ENCODE measurements around the gene SLC25A43.
A peak's percentile ranks its signal among the peaks of the same experiment; 100 is the strongest.
"Not testable (repeated sequence)": the region's sequence is repeated elsewhere in the genome, so short reads cannot be mapped to it uniquely, and the experiment has no call there.

Gene SLC25A43

DNA sequence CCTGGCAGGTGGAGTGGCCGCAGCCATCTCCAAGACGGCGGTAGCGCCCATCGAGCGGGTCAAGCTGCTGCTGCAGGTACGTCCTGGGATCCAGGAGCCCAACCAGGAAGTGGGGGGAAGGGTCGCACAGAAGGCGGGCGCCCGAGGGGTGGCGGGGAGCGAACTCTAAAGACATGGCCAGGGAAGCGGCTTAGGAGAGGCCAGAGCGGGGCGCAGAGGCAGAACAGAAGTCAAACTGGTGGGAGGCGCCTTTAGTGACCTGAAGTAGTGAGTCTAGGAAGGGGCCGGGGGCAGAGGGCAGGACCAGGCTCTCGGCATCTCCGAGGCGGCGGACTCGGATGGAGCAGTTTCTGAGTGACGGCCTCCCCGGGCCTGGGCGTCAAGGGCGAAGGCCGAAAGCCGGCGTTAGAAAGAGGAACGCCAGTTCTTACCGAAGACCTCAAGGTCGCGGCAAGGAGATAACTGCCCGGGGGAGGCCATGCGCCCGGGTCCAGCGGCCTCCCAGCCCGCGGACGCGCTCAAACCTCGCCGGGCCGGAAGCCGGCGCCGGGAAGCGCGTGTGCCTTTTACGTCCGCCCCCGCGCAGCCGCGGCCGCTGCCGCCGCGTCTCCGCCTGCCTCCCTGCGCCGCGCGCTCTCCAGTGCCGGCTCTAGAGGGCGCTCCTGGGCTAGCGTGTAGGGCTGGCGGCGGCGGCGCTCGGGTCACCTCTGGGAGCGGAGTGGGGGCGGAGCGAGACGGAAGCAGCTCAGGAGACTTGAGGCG, 69.6 kb downstream of the SLC25A43 start:
- DNase-seq: peak; percentile 77

- DNase-seq: no peak
Observed at GRCh38 chrX:119469313-119469635, 70.1 kb downstream of the SLC25A43 start.

DNA sequence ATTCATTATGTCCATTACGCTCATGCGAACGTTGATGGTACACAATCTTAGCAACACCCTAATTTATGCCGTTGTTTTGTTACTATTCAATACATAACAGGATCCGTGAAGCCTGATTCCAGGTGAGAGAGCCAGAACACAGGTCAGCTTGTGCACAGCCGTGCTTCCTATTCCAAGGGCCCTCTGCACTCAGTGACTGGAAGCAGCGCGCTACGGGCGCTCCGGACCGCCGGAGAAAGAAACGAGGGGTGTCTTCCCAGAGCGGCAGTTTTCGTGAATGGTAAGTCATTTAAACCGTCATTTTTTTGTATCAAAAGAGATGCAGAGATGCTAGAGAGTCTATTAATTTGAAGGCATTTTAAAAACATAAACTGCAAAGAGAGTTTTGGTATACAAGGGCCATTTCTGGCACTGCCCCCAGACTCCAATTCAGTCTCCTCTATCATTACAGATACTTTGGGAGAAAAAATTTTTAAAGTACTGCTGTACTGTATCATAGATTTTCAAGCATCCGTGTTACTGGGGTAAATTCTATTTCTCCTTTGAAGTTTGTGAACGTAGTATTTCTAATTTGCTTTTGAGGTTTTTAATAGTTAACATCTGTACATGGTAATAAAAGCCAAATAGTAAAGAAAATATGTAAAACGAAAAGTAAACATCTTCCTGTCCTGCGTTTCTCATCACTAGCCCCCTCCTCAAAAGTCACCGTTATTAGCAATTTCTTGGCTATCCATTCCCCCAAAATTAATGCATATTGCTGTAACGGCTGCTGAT, 75.7 kb downstream of the SLC25A43 start:
- no peak for DNase-seq

- no peak for DNase-seq
Observed at GRCh38 chrX:119475389-119476101, 76.4 kb downstream of the SLC25A43 start.

- DNase-seq: no peak
Observed at GRCh38 chrX:119477812-119478232, 78.7 kb downstream of the SLC25A43 start.

GRCh38 chrX:119478504-119478903, 79.4 kb downstream of the SLC25A43 start:
- no peak for DNase-seq

DNA sequence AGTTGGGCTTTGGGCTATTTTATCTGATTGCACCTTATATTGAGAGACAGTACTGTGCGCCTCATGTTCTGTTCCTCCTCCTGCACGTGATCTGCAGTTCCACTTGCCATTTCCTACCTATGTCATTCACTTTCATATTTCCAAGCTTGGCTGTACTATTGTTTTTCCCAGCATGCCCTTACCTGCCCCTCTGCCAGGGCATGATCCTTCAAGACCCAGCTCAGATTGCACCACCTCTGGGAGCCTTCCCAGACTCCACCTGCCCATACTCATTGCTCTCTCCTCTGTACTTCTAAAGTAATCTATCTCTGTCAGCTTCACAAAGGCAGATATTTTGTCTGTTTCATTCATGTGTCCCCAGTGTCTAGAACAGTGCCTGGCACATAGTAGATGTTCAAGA, 80.7 kb downstream of the SLC25A43 start:
- DNase-seq: no peak

GRCh38 chrX:119481323-119481801, 82.2 kb downstream of the SLC25A43 start:
- DNase-seq: no peak

DNA sequence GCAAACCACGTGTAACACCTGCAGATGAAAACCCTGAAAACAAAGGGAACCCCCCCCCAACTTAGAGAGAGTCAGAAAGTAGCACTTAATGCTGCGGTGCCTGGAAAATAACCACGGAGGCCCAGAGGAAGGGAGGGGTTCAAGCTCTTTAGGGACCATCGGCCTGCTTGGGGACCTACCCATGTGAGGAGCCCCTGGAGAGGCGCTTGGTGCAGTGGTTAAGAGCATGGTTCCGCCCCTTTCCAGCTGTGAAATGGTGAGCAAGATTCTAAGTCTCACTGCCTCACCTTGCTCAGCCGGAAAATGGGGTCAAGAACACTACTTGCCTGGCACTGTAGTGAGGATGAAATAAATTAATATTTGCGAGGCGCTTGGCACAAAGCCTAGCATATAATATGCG, 82.9 kb downstream of the SLC25A43 start:
- no peak for DNase-seq

- DNase-seq: peak; percentile 71
Observed at GRCh38 chrX:119482481-119483480, 83.6 kb downstream of the SLC25A43 start.

DNA sequence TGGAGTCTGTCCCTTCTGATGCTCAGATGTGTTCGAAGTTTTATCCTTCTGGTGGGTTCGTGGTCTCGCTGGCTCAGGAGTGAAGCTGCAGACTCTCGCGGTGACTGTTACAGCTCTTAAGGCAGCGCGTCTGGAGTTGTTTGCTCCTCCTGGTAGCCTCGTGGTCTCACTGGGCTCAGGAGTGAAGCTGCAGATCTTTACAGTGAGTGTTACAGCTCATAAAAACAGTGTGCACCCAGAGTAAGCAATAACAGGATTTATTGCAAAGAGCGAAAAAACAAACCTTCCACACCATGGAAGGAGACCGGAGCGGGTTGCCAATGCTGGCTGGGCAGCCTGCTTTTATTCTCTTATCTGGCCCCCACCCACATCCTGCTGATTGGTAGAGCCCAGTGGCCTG, 87.6 kb downstream of the SLC25A43 start:
- no peak for DNase-seq

DNA sequence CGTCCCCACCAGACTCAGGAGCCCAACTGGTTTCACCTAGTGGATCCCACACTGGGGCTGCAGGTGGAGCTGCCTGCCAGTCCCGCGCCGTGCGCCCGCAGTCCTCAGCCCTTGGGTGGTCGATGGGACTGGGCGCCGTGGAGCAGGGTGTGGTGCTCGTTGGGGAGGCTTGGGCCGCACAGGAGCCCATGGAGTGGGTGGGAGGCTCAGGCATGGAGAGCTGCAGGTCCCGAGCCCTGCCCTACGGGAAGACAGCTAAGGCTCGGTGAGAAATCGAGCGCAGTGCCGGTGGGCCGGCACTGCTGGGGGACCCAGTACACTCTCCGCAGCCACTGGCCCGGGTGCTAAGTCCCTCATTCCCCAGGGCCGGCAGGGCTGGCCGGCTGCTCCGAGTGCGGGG, 88.6 kb downstream of the SLC25A43 start:
- not testable (repeated sequence) for DNase-seq

DNA sequence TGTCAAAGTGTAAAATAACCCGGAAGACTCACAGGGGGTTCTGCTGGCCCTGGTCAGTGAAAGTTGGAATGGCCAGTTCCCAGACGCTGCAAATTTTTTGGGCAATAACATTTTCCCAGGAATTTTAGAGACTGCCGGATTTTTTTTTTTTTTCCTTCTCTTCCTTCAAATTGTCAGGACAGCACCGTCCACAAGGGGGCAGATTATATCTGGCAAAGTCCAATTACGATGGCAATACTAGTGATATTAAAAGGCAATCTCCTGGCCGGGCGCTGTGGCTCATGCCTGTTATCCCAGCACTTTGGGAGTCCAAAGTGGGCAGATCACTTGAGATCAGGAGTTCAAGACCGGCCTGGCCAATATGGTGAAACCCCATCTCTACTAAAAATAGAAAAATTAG, 89.6 kb downstream of the SLC25A43 start:
- peak; percentile 59 for DNase-seq

- DNase-seq: no peak
Observed at GRCh38 chrX:119489212-119490074, 90.3 kb downstream of the SLC25A43 start.

DNA sequence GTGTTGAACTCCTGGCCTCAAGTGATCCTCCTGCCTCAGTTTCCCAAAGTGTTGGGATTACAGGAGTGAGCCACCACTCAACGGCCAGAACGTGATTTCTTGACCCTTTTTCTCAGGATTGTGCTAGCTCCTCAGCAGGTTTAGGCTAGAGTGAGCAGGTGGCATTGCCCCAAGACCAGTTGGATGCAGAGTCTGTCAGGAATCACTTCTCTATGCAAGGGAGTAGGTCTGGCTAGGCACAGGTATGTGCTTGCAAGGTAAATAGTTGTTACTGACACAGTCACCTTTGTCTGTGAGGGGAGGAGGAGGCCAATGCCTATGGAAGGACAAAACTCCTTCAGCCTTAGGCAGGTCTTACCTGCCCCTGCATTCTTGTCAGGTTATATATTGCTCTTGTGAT, 93.3 kb downstream of the SLC25A43 start:
- no peak for DNase-seq

DNA sequence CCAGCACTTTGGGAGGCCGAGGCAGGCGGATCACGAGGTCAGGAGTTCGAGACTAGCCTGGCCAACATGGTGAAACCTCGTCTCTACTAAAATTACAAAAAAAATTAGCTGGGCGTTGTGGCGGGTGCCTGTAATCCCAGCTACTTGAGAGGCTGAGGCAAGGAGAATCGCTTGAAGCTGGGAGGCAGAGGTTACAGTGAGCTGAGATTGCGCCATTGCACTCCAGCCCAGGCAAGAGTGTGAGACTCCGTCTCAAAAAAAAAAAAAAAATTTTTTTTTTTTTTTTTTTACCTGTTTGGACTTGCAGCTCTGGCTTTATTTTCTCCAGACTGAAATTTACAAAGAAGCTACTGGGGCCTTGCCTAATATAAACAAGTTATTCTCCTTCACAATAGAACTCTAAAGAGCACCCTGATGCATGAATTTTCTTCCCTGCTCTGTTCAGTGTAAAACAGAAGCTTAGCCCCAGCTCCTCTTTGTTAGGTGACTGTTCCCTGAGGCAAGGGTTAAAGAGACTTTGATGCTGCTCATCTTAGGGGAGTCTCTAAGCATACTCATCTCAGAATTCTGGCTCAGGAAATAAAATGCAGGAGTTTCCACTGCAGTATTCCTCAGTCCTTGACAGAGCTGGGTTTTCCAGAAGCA, 94.8 kb downstream of the SLC25A43 start:
- not testable (repeated sequence) for DNase-seq

GRCh38 chrX:119495734-119496726, 96.9 kb downstream of the SLC25A43 start:
- no peak for DNase-seq

DNA sequence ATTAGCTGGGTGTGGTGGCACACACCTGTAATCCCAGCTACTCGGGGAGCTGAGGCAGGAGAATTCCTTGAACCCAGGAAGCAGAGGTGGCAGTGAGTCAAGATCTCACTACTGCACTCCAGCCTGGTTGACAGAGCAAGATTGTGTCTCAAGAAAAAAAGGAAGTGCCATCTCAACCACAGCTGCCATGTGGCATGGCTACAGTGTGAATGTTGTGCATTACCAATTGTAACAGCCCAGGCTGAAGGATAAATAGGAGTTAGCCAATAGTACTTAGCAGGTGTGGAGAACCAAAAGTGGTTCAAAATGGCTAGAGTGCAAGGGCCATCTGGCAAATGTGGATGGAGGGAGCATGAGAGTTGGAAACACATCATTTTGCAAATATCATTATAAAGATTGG, 98.0 kb downstream of the SLC25A43 start:
- DNase-seq: no peak

GRCh38 chrX:119500061-119500800, 101.1 kb downstream of the SLC25A43 start:
- no peak for DNase-seq

Measured in NCI-H146 (cell line).